Jurkat, Clone E6-1 (cell line): ENCODE data around the gene MTHFSD.

Experiments
- DNase-seq: peaks from one replicate; pipeline ENCODE4 v3.0.0-alpha.2; 2011; ENCODE audit warnings: low read depth, low spot score
- H3K4me3 ChIP-seq: 2 replicates; pipeline ENCODE4 v1.5.1; 2011; ENCODE audit warnings: mild to moderate bottlenecking, low read length, control low read depth, moderate library complexity

Gene MTHFSD

GRCh38 chr16:86584726-86585721 is 30.0 kb upstream of the MTHFSD start:
- no peak overlapping the region for H3K4me3 ChIP-seq

GRCh38 chr16:86584071-86584685 is 29.1 kb upstream of the MTHFSD start:
- H3K4me3 ChIP-seq, result no peak overlapping the region
- DNase-seq, result no peak

More at GRCh38 chr16:86584726-86585721, 30.0 kb upstream of the MTHFSD start:
- DNase-seq, result no peak

DNA sequence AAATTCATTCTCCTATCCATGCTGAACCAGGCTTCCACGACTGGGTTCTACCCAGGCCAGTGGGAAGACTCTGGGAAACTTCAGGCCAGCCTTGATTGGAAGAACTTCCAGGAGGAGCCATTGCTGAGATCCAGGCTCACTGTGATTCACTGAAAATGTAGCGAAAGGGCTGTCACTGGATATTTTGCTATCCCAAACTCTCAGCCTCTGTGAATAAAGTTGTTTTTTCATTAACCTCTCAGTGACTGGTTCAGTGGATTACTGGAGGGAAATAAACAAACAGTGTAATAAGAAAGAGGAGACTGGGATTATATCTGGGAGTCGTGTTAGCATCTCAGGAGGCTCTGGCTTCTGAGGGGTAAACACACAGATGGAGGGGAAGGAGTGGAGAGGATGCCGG is 26.4 kb upstream of the MTHFSD start:
- H3K4me3 ChIP-seq, result no peak overlapping the region
- DNase-seq, result no peak

DNA sequence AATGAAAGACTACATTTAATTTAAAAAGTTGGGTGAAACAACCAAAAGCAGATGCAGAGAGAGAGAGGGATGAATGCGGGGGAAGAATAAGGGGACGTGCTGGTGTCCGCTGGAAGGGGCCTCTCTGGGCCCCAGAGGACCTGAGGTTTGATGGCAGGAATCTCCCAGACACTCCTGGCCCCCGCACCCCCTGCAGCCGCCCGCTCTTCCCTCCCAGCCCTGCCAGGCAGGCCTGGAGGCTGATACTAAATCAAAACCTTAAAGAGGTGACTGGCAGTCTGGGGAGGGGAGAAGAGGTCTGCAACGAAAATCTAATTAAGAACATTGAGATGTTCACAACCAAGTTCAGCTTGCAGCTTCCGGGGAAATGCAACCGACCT is 25.7 kb upstream of the MTHFSD start:
- no peak overlapping the region for H3K4me3 ChIP-seq
- no peak for DNase-seq

DNA sequence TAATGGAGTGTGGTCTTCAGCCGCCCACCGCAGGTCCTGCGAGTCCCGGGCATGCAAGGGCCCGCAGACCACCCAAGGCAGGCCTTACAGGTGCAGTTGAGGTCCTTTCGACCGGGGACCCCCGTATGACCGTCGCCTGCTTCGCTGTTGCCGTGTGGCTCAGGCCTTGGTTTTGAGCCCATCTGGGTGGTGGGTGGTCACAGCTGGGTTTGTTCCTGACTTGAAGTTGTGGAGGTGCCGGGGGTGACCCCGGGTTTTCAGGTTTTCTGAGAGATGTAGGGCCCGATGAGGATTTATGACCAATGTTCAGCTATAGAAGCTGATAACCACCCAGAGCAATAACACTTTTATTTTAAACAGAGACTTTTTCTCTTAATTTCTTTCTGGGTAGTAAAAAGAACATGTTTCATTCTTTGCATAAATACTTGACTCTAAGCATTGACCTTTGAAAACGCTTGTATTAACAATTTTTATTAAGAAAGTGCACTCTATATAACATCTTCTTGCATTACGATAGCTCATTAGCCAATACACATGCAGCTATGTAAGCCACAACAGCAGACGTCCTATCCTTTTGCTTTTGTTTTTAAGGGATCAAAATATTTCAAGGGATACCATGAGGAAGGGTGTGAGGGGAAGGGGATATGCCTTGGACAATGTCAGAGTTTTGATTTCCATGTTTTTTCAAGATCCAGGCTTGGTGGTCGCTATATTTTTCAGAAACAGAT is 25.2 kb upstream of the MTHFSD start:
- no peak for DNase-seq
- no peak overlapping the region for H3K4me3 ChIP-seq

- no peak overlapping the region for H3K4me3 ChIP-seq
- DNase-seq, result no peak
Measured at GRCh38 chr16:86579268-86580062, 24.4 kb upstream of the MTHFSD start.

- no peak for DNase-seq
- no peak overlapping the region for H3K4me3 ChIP-seq
Measured at GRCh38 chr16:86578611-86579267, 23.7 kb upstream of the MTHFSD start.

DNA sequence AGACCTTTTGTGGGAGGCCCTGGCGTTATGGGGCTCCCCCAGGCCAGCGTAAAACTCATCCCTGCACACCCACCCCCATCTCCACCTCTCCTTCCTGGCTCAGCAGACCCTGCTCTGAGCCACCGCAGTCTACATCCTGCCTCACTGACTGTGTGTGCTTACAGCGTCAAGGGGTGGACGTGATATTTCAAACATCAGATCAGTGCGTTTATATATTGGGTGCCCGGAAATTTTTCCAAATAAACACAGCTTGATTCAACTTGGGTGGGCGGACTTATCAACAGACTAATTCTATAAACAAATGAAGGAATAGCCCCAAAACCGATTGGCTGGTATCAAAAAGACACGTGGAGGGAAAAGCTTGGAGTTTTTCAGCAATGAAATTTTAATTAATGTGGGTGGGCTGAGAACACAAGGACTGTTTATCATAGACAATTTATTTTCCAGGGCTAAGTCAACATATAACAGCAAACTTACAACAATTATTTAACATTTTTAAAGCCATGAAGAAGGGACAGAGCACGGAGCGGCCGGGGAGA is 23.1 kb upstream of the MTHFSD start, which contains the start of gene FOXL1:
FOXL1 (plus strand) TSS at position 489 of the 539 bp plus-strand sequence. CDS start 175 bp downstream, outside the sequence.
- DNase-seq, result no peak
- H3K4me3 ChIP-seq, result no peak within 1 kb of the TSS

DNA sequence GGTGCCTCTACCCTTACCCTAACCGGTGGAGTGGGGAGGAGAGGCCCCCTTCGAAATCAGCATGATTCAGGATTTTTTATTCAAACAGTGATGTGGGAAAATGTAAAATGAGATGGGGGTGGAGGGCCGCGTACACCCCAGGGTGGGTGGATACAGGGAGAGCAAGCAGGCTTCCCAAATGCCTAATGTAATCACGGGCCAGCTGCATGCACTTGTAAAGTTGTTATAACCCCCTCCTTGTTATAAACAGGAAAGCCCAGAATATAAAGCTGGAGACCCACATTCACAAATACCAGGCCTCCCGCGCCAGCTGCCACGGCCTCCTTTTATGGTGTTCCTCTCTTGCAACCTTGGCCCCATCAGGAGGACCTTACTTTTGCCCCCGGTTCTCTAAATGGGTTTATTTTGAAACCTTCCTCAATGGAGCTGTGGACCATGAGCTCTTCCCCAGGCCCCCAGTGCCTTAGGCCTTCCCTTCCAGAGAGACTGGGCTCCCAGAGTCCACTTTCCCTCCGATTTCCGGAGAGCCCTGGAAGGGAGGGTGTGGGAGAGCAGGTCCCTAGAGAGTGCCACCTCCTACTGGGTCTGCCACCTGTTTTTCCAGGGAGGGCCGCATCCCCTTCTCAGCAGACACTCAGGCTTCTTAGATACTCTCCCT is 22.4 kb upstream of the MTHFSD start:
- DNase-seq, result no peak
- no peak overlapping the region for H3K4me3 ChIP-seq

DNA sequence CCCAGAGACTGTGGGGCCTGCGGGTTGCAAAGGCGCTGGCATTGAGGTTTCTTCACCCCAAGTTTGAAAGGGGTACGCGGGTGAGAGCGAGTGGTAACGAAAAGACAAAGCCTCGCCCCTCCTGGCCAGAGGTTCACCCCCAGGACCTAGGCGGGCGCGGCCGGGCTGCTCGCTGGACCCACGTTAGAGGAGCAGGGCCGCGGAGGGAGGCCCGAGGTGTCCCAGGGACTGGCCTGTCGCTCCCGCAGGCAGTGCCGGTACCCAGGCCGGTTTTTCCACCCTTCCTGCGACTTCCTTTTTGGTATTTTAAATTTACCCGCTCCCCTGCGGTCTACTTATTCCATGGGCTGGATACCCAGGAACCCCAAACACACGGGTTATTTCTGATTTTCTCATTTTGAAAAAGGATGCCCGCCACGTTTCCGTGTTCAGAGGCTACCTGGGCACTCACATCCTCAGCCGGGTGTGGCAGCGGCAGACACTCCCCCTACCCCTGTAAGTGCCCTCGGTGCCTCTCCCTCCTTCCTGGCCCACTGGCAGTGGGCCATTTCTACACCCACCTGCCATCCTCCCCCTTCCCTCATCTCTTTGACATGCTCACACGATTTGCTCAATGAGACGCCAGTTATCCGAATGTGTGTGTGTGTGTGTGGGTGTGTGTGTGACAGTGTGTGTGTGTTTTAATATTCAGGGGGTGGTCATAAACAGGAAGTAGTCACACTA is 21.7 kb upstream of the MTHFSD start:
- no peak overlapping the region for H3K4me3 ChIP-seq

GRCh38 chr16:86575754-86576557 is 20.9 kb upstream of the MTHFSD start:
- DNase-seq, result no peak
- H3K4me3 ChIP-seq, result no peak overlapping the region

More for the DNA sequence above, 21.7 kb upstream of the MTHFSD start:
- no peak for DNase-seq

GRCh38 chr16:86575095-86575685 is 20.2 kb upstream of the MTHFSD start:
- no peak for DNase-seq
- H3K4me3 ChIP-seq, result no peak overlapping the region

DNA sequence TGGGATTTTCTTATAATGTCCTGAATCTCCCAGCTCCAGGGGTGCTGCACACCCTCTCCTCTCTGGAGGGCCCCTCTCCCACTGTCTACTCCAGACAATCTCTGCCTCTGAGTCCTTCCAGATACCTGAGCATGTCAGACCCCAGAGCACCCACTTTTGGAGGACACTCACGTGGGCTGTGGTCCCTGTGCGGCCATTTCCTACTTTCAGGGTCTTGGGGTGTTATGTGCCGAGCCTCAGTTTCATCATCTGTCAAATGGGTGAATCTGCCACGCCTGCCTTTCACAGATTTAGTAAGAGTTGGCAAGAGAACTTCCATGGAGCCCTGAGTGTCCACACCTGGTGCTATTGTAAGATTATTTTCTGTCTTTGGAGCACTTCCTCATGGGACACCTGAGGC is 19.6 kb upstream of the MTHFSD start:
- no peak for DNase-seq
- H3K4me3 ChIP-seq, result no peak overlapping the region

DNA sequence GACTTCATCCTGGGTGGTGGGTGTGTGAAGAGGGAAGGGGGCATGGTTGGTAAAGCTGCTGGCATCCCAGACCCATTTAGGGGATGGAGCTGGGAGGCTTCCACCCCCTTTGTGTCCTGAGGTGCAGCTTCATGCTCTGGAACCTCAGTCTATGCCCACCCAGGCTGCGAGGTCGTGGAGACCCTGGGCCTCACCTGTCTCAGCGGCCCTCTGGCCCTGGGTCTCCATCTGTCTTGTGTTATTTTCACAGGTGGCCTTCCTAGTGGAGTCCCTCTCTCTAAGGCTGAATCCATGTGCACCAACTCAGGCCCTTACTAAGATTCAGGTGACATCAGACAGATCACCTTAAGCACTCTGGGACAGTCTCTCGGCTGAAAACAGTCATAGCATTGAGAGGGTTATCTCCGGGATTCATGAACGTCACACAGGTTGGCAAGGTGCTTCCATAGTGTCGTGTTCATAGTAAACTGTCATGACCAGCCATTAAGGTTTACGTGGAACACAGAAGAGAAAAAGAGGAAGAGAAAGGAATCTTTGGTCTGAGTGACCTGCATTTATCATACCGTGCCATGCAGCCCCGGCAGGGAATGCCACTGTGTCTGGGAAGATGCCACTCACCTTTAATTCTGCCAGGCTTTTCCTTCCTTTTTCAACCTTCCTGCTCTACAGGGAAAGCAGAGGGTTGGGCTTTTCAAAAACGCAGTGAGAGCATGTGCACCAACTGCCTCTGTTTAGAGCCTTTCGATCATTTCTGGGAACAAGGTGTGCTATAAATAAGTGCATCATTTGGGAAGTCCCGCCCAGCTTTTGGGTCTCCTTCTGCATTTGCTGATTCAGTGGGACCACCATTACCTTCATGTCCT is 18.8 kb upstream of the MTHFSD start:
- no peak for DNase-seq
- no peak overlapping the region for H3K4me3 ChIP-seq

DNA sequence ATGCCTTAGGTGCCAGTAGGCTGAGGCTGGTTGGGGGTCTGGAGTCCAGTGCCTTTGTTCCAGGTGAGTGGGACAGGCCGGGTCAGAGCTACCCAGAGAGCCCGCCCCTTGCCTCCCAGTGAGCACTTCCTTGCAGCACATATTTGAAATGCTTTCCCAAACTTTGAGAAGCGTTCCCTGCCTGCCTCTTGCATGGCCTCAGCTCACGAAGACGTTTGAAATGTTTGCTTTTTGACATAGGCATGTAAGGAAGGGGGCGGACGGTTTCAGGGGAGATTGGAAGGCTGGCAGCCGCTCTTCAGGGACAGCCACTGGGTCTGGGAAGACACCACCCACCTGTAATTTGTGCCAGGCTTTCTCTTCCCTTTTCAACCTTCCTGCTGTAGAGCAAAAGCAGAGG is 18.2 kb upstream of the MTHFSD start:
- no peak for DNase-seq
- no peak overlapping the region for H3K4me3 ChIP-seq
